D721Med (cell line): ENCODE data around the gene CHIA.
"Not testable (repeated sequence)": the region's sequence is repeated elsewhere in the genome, so short reads cannot be mapped to it uniquely, and the experiment has no call there.

Experiments
- DNase-seq: peaks from one replicate; pipeline ENCODE4 v3.0.0; 2011; ENCODE audit warnings: low spot score; ENCODE audit not compliant: insufficient read length
- FAIRE-seq: peaks from 2 replicates; lab custom pipeline; 2011; peaks lifted over from hg19 to GRCh38; lab: Jason Lieb, UNC
- CTCF ChIP-seq: IDR thresholded peaks from 2 replicates; pipeline ENCODE4 v1.5.1; 2012; ENCODE audit warnings: mild to moderate bottlenecking, control low read depth; ENCODE audit not compliant: insufficient read depth; ENCODE audit errors: missing control alignments

Gene CHIA

GRCh38 chr1:111346089-111346885 is 55.6 kb downstream of the CHIA start:
- no peak for TF ChIP-seq CTCF
- DNase-seq, result peak; percentile 58
- no peak for FAIRE-seq

DNA sequence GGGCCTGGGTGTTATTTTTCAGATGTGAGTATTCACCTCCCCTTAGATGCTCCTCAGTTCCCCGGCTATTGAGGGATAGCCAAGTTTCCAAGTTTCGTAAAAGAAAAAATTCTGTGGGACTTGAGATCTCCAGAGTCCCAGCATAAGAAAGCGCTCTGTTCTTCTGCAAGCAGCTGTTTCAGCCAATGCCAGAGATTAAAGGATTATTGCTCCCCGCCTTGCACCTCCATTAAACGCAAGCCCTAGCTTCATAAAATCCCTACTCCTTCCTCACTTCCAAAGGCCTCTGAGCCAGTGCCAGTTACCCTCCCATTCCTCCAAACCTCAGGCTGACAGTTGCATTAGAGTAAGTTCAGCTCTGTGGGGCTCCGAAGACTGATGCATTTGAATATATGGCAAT is 56.4 kb downstream of the CHIA start:
- no peak for TF ChIP-seq CTCF
- DNase-seq, result no peak
- no peak for FAIRE-seq

- TF ChIP-seq CTCF, result no peak
- FAIRE-seq (no peak), DNase-seq (no peak)
Observed at GRCh38 chr1:111351700-111352099, 61.0 kb downstream of the CHIA start.

DNA sequence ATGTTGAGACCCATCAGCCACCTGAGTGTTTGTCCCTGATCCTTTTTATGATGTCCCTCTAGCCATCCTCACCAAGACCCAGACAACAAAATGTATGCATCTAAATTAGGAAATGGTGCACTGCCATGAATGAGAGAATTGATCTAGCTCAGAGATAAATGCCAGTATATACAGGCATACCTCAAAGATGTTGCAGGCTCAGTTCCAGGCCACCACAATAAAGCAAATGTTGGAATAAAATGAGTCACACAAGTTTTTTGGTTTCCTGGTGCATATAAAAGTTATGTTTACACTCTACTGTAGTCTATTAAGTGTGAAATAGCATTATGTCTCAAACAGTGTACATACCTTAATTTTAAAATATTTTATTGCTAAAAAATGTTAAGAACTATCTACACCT is 63.9 kb downstream of the CHIA start:
- TF ChIP-seq CTCF, result no peak
- FAIRE-seq (no peak), DNase-seq (no peak)

DNA sequence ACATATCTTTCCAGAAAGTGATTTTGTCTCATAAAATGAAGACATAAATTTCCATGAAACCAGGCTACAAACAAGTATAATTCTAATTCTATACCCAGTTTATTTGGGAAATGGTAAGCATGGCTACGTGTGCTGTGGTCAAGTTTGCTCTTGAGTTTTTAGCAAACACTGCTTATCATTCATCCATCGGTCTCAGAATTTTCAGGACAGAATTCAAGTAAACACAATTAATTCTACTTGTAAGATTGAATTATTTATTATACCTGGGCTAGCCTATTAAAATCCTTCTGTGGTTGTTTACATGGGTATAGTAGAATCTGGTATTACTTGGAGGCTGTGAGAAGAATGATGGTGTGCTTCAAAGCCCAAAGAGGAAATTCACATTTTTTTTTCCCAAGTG is 68.3 kb downstream of the CHIA start:
- DNase-seq (no peak), FAIRE-seq (no peak)
- no peak for TF ChIP-seq CTCF

GRCh38 chr1:111359376-111359775 is 68.7 kb downstream of the CHIA start:
- no peak for TF ChIP-seq CTCF
- FAIRE-seq, result no peak
- DNase-seq, result no peak

DNA sequence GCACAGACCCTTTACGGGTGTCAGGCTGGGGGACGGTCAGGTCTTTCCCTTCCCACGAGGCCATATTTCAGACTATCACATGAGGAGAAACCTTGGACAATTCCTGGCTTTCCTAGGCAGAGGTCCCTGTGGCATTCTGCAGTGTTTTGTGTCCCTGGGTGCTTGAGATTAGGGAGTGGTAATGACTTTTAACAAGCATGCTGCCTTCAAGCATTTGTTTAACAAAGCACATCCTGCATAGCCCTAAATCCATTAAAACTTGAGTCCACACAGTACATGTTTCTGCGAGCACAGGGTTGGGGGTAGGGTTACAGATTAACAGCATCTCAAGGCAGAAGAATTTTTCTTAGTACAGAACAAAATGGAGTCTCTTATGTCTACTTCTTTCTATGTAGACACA is 69.6 kb downstream of the CHIA start:
- FAIRE-seq, DNase-seq: not testable (repeated sequence)
